GM12878 (cell line): ENCODE measurements around the gene MND1. TPM values are rescaled to one million over a fixed set of nuclear protein-coding genes. Genes with fewer than 3 reads are reported as not detected.

Source experiments
- ATAC-seq: fragments of 200-7000 bp; cut with Tn5 transposase; 3 replicates; pipeline ENCODE4 v1.9.1; 2020; ENCODE audit warnings: mild to moderate bottlenecking, moderate library complexity
- BruUV-seq: library from RNA; stranded (reverse); fragments of 400-500 nt; replicated peaks from 2 replicates; lab custom pipeline; 2021; lab: Mats Ljungman, UMichigan
- CTCF ChIA-PET: fragments of 300-600 bp; sonication (Branson Sonifier 250); formaldehyde crosslinking; extraction: SDS; loops from one replicate; lab custom pipeline; 2021; ENCODE audit warnings: inconsistent platforms; lab: Yijun Ruan, JAX
- POLR2A ChIA-PET: fragments of 350-600 bp; formaldehyde crosslinking; extraction: SDS; loops from one replicate; lab custom pipeline; 2021; ENCODE audit warnings: inconsistent platforms; lab: Charles Lee
- RAD21 ChIA-PET: fragments of 300-600 bp; sonication (Branson Sonifier 250); formaldehyde crosslinking; loops from one replicate; lab custom pipeline; 2023; ENCODE audit warnings: antibody characterized with exemption; ENCODE audit not compliant: unreplicated experiment; lab: Charles Lee
- SMC1A ChIA-PET: fragments of 300-600 bp; sonication (Branson Sonifier 250); formaldehyde crosslinking; loops from one replicate; lab custom pipeline; 2023; ENCODE audit not compliant: unreplicated experiment, uncharacterized antibody; lab: Charles Lee
- DNase-seq: peaks from one replicate; pipeline ENCODE4 v3.0.0-alpha.2; 2011; ENCODE audit warnings: low read depth, low spot score
- FAIRE-seq: peaks from 3 replicates; lab custom pipeline; 2011; peaks lifted over from hg19 to GRCh38; lab: Jason Lieb, UNC
- H2AFZ ChIP-seq: 2 replicates; pipeline ENCODE4 v1.6.0; 2011; ENCODE audit warnings: low read depth, low read length, control low read depth; ENCODE audit not compliant: control insufficient read depth
- H3K27ac ChIP-seq: 2 replicates; pipeline ENCODE4 v1.5.1; 2011; ENCODE audit warnings: control low read depth; ENCODE audit not compliant: control insufficient read depth, insufficient read depth
- H3K27me3 ChIP-seq, 2 experiments: replicated peaks in 1 of 2; 2 replicates each; pipeline versions ENCODE4 v1.6.0 to v1.6.1; 2011; ENCODE audit warnings: low read length in 1 of 2; ENCODE audit not compliant: control insufficient read depth in 2 of 2, insufficient read depth in 2 of 2
- H3K36me3 ChIP-seq, 2 experiments: 2 replicates each; pipeline ENCODE4 v1.5.1; 2011; ENCODE audit warnings: low read length in 1 of 2; ENCODE audit not compliant: control insufficient read depth in 2 of 2, insufficient read depth in 2 of 2
- H3K4me1 ChIP-seq: 2 replicates; pipeline ENCODE4 v1.6.1; 2011; ENCODE audit warnings: mild to moderate bottlenecking, low read length, moderate library complexity, mixed read lengths; ENCODE audit not compliant: control insufficient read depth, insufficient read depth
- H3K4me2 ChIP-seq: 2 replicates; pipeline ENCODE4 v1.6.0; 2011; ENCODE audit warnings: control low read depth; ENCODE audit not compliant: control insufficient read depth, insufficient read depth
- H3K4me3 ChIP-seq: fragments of 200-600 bp; sonication (generic); 2 replicates; pipeline ENCODE4 v1.5.1; 2016
- H3K79me2 ChIP-seq: 2 replicates; pipeline ENCODE4 v1.6.0; 2011; ENCODE audit warnings: low read length; ENCODE audit not compliant: control insufficient read depth, insufficient read depth
- H3K9ac ChIP-seq: 2 replicates; pipeline ENCODE4 v1.8.0; 2011; ENCODE audit warnings: low read length, control low read depth, mixed read lengths; ENCODE audit not compliant: control insufficient read depth, insufficient read depth
- H3K9me3 ChIP-seq: replicated peaks from 3 replicates; pipeline ENCODE4 v1.5.1; 2011; ENCODE audit warnings: mild to moderate bottlenecking, low read length; ENCODE audit not compliant: control insufficient read depth, insufficient read depth
- H4K20me1 ChIP-seq: 2 replicates; pipeline ENCODE4 v1.6.0; 2011; ENCODE audit not compliant: control insufficient read depth, insufficient read depth
- BCL3 ChIP-seq: IDR thresholded peaks from 2 replicates; pipeline ENCODE4 v1.6.1; 2011; ENCODE audit warnings: borderline replicate concordance, low read depth, mild to moderate bottlenecking, moderate library complexity, low read length; ENCODE audit not compliant: insufficient read depth, poor library complexity, severe bottlenecking
- EP300 ChIP-seq, 2 experiments: fragments of 150-350 bp in 1 of 2; IDR thresholded peaks; 2 replicates each; pipeline ENCODE4 v1.6.1; 2011 to 2012; ENCODE audit warnings: low read depth in 2 of 2, low read length in 2 of 2, borderline replicate concordance in 1 of 2, improper control_type of control experiment in 1 of 2, inconsistent platforms in 1 of 2; ENCODE audit not compliant: control insufficient read depth in 1 of 2
- GABPA ChIP-seq: IDR thresholded peaks from 2 replicates; pipeline ENCODE4 v1.6.1; 2014; ENCODE audit warnings: antibody characterized with exemption, low read depth, mild to moderate bottlenecking, inconsistent platforms
- HSF1 ChIP-seq: fragments of 150-350 bp; IDR thresholded peaks from 2 replicates; pipeline ENCODE4 v1.6.1; 2014; ENCODE audit warnings: mild to moderate bottlenecking, low read depth, low read length
- MYB ChIP-seq: fragments of 150-350 bp; IDR thresholded peaks from 2 replicates; pipeline ENCODE4 v1.6.1; 2014; ENCODE audit warnings: mild to moderate bottlenecking, low read depth, low read length, borderline replicate concordance
- NBN ChIP-seq: fragments of 450-650 bp; IDR thresholded peaks from 2 replicates; pipeline ENCODE4 v1.6.1; 2016
- NKRF ChIP-seq: fragments of 450-650 bp; conservative IDR thresholded peaks from 2 replicates; pipeline ENCODE4 v1.6.1; 2017; ENCODE audit warnings: mild to moderate bottlenecking, moderate library complexity
- PKNOX1 ChIP-seq: fragments of 450-650 bp; IDR thresholded peaks from 2 replicates; pipeline ENCODE4 v1.6.1; 2016; ENCODE audit warnings: mild to moderate bottlenecking
- POLR2A ChIP-seq: IDR thresholded peaks from 2 replicates; pipeline ENCODE4 v1.6.1; 2011; ENCODE audit warnings: low read depth, mild to moderate bottlenecking, low read length
- RUNX3 ChIP-seq: IDR thresholded peaks from 2 replicates; pipeline ENCODE4 v1.6.1; 2012; ENCODE audit warnings: low read length, inconsistent platforms
- SRF ChIP-seq, 2 experiments: IDR thresholded peaks; 2 replicates each; pipeline ENCODE4 v1.6.1; 2011; ENCODE audit warnings: low read depth in 2 of 2, low read length in 2 of 2, mild to moderate bottlenecking in 1 of 2, moderate library complexity in 1 of 2
- TCF12 ChIP-seq: IDR thresholded peaks from 2 replicates; pipeline ENCODE4 v1.6.1; 2011; ENCODE audit warnings: low read depth, mild to moderate bottlenecking, low read length
- YBX1 ChIP-seq: fragments of 450-650 bp; IDR thresholded peaks from 2 replicates; pipeline ENCODE4 v1.6.1; 2016; ENCODE audit warnings: antibody characterized with exemption
- ZNF622 ChIP-seq: fragments of 450-650 bp; IDR thresholded peaks from 2 replicates; pipeline ENCODE4 v1.6.1; 2017; ENCODE audit warnings: mild to moderate bottlenecking, inconsistent platforms
- ZZZ3 ChIP-seq: IDR thresholded peaks from 2 replicates; pipeline ENCODE4 v1.6.1; 2011; ENCODE audit warnings: low read depth; ENCODE audit not compliant: control insufficient read depth, insufficient read length
- WGBS: methylation state at CpG from one replicate; pipeline ENCODE4 v1.1.6; 2016; ENCODE audit warnings: low lambda C conversion rate; ENCODE audit not compliant: insufficient replicate concordance, insufficient coverage; ENCODE audit errors: missing lambda C conversion rate; 5-methylcytosine and 5-hydroxymethylcytosine counted together
- in situ Hi-C: fragments of 300-500 bp; cut with MboI; formaldehyde crosslinking; loops from 9 replicates; pipeline ENCODE4 v1.14.3; 2018; ENCODE audit warnings: mixed read lengths
- intact Hi-C: fragments of 100-400 bp; cut with micrococcal nuclease; formaldehyde crosslinking; loops from one replicate; pipeline ENCODE4 v1.14.2; 2022; ENCODE audit not compliant: unreplicated experiment
- polyA plus RNA-seq, 11 experiments: library from polyadenylated mRNA; depleted of rRNA in 4 of 11; unstranded in 6 of 11; stranded (reverse) in 5 of 11; fragments of >200 nt; fragmentation: Nextera tagmentation in 4 of 11; fragmentation: Illumina TruSeq in 1 of 11; extraction: Ambion mirVana in 4 of 11; extraction: Trizol in 1 of 11; gene quantifications; 1 replicate in 1 of 11; 2 replicates in 10 of 11; pipeline versions ENCODE4 v1.2.1 to v1.2.3, GENCODE V29; 2011 to 2016; ENCODE audit warnings: inconsistent platforms in 2 of 11, missing spikeins in 2 of 11, low read depth in 1 of 11
- total RNA-seq, 4 experiments: library from RNA; depleted of rRNA in 3 of 4; stranded (reverse); fragments of >200 nt in 3 of 4; fragmentation: Illumina TruSeq in 1 of 4; extraction: Trizol in 1 of 4; gene quantifications; 2 replicates each; pipeline versions ENCODE4 v1.2.1 to v1.2.3, GENCODE V29; 2013 to 2021

MND1 gene
- total and polyA plus RNA-seq, 10 of the 15 experiments (the other 5 are each of a cell fraction or from before 2014, with no cell fraction given), result 17.7 to 58.1 (median 47.3) TPM

GRCh38 chr4:153432965-153433753, 88.7 kb downstream of the MND1 start:
- ATAC-seq (peak; percentile 91), DNase-seq (peak; percentile 99), FAIRE-seq (peak; percentile 100)
- Histone ChIP-seq H3K9me3 (no peaks in the 10 kb centered on the region), H3K79me2 (peaks cover 8% of the 10 kb centered on the region), H2AFZ (peak overlapping the region; percentile 49; the same call in 1 of the 2 replicates), H4K20me1 (no peaks in the 10 kb centered on the region), H3K9ac (peak overlapping the region; percentile 55), H3K27me3 (no peaks in the 10 kb centered on the region), H3K27ac (peak overlapping the region; percentile 84), H3K4me2 (peak overlapping the region; percentile 96), H3K4me3 (peak overlapping the region; percentile 56), H3K36me3 (no peaks in the 10 kb centered on the region), H3K4me1 (peaks cover 31% of the 10 kb centered on the region)
- ChIA-PET RAD21 (interaction anchor here (0.7 to 4.9 kb wide), 33 partner anchors 11 to 317 kb away, joined by 3 to 81 read pairs (median 6); partner anchors contain the start of genes MND1 and TMEM131L), POLR2A (interaction anchor here (0.6 to 3.4 kb wide), 15 partner anchors 11 to 151 kb away, joined by 3 to 16 read pairs (median 4); partner anchors contain the start of gene TMEM131L), CTCF (interaction anchor here (0.6 to 5.8 kb wide), 43 partner anchors 8 to 317 kb away, joined by 3 to 55 read pairs (median 6); partner anchors contain the start of genes MND1 and TMEM131L), SMC1A (interaction anchor here (0.6 to 3.8 kb wide), 48 partner anchors 9 to 216 kb away, joined by 3 to 48 read pairs (median 4); partner anchors contain the start of gene TMEM131L)
- intact Hi-C loops (loop anchor here (1.0 to 2.0 kb wide), 6 partner anchors 35 to 210 kb away; no protein-coding TSS in a partner anchor), in situ Hi-C loops (no loop called here)
- no TSS peak for BruUV-seq
- WGBS, result 3% methylated on average over 12 of the region's 12 CpGs
- TF ChIP-seq ZZZ3 (no peak), YBX1 (no peak), BCL3 (peak; percentile 77), EP300 (IDR thresholded peaks at IDR 0.05; ENCODE audit: borderline replicate concordance in 1 of 2, control insufficient read depth in 1 of 2, low read depth in 2 of 2, low read length in 2 of 2) (peak; percentile 78), MYB (no peak), TCF12 (0 out of 2 replicates have a peak, but pooled peaks have one; percentile 54), NBN (peak; percentile 98), GABPA (peak; percentile 73), SRF (IDR thresholded peaks at IDR 0.05; ENCODE audit: low read depth in 2 of 2, low read length in 2 of 2) (no peak), RUNX3 (peak; percentile 88), PKNOX1 (peak; percentile 64), HSF1 (no peak), ZNF622 (no peak), NKRF (peak; percentile 63), POLR2A (peak; percentile 57)
